Measurements from ENCODE around the gene LOX. TPM values are rescaled to one million over a fixed set of nuclear protein-coding genes. Genes with fewer than 3 reads are reported as not detected.

Gene LOX
- total RNA-seq, 1 donor from 2014 or later = not detected

- intact Hi-C loops (cut with micrococcal nuclease) = no loop called here
- Mint-ChIP-seq H3K27ac (no peak overlapping the region), H3K9me3 (peaks cover 3% of the 10 kb centered on the region), H3K4me3 (no peak overlapping the region), H3K36me3 (ENCODE audit: low read depth) (peaks cover 54% of the 10 kb centered on the region), H3K4me1 (peaks cover 7% of the 10 kb centered on the region), H3K27me3 (no peaks in the 10 kb centered on the region)
- POLR2A ChIA-PET = no interaction called here
- DNase-seq (no peak), ATAC-seq (ENCODE audit: low read depth) (no peak)
- no peak for TF ChIP-seq CTCF (IDR thresholded peaks at IDR 0.05)
- CTCF ChIA-PET = no interaction called here
These were observed 58.0 kb downstream of the LOX start for GRCh38 chr5:122019919-122020590.

- no peak overlapping the region for H3K27ac Mint-ChIP-seq
- no peak overlapping the region for H3K4me3 Mint-ChIP-seq
- intact Hi-C loops (cut with micrococcal nuclease) = no loop called here
- no peak for ATAC-seq (ENCODE audit: low read depth)
- no peaks in the 10 kb centered on the region for H3K9me3 Mint-ChIP-seq
- POLR2A ChIA-PET = no interaction called here
- H3K27me3 Mint-ChIP-seq = no peaks in the 10 kb centered on the region
- CTCF ChIA-PET = no interaction called here
- H3K36me3 Mint-ChIP-seq (ENCODE audit: low read depth) = peaks cover 19% of the 10 kb centered on the region
- DNase-seq = no peak
- H3K4me1 Mint-ChIP-seq = no peaks in the 10 kb centered on the region
- TF ChIP-seq CTCF (IDR thresholded peaks at IDR 0.05) = no peak
These were observed 62.6 kb downstream of the LOX start for GRCh38 chr5:122015471-122015870.

GRCh38 chr5:122014236-122014935 lies 63.7 kb downstream of the LOX start:
- no peak for TF ChIP-seq CTCF (IDR thresholded peaks at IDR 0.05)
- Mint-ChIP-seq H3K4me3 (no peak overlapping the region), H3K27ac (no peak overlapping the region), H3K4me1 (no peaks in the 10 kb centered on the region), H3K36me3 (ENCODE audit: low read depth) (peaks cover 13% of the 10 kb centered on the region), H3K9me3 (no peaks in the 10 kb centered on the region), H3K27me3 (no peaks in the 10 kb centered on the region)
- CTCF ChIA-PET = no interaction called here
- DNase-seq (no peak), ATAC-seq (ENCODE audit: low read depth) (no peak)
- POLR2A ChIA-PET = no interaction called here
- intact Hi-C loops (cut with micrococcal nuclease) = no loop called here

Other genes starting within 250 kb of the LOX start
- gene FTMT, start 226.4 kb downstream of the LOX start, total RNA-seq = not detected in 2 replicates
- 18.2 and 19.2 TPM in 2 replicates for gene SRFBP1, start 116.3 kb downstream of the LOX start, total RNA-seq
- 0.15 TPM in 1 of 2 replicates, not detected in the other for gene ZNF474, start 51.3 kb upstream of the LOX start, total RNA-seq
- gene SNCAIP, start 234.0 kb upstream of the LOX start, total RNA-seq = not detected in 2 replicates

Measured in activated B cell treated with CpG ODN at 0.5 μM for 24 hours (primary cell).